ENCODE measurements around the gene TAP2. TPM values are rescaled to one million over a fixed set of nuclear protein-coding genes. Genes with fewer than 3 reads are reported as not detected.

Gene TAP2
- total and polyA plus RNA-seq, 2 experiments from 2014 or later: 4.9 to 102 TPM

GRCh38 chr6:32836873-32837272 is 1.7 kb downstream of the TAP2 start:
- no peaks in the 10 kb centered on the region for H3K27me3 ChIP-seq (ENCODE audit: insufficient read depth)
- H4K20me1 ChIP-seq (replicated peaks; ENCODE audit: insufficient read depth): no peaks in the 10 kb centered on the region
- H2AFZ ChIP-seq: no peak overlapping the region
- no peaks in the 10 kb centered on the region for H3K9me2 ChIP-seq (ENCODE audit: insufficient read depth)
- no peak for DNase-seq (ENCODE audit: low spot score)
- 0 out of 2 replicates have a peak, but pooled peaks cover under 1% of the 10 kb centered on the region for H3K36me3 ChIP-seq (ENCODE audit: insufficient read depth)
- H3F3A ChIP-seq (replicated peaks; ENCODE audit: low read depth): no peaks in the 10 kb centered on the region
- no peak overlapping the region; the same call in 1 of the 2 replicates for H3K4me3 ChIP-seq
- TF ChIP-seq EZH2 (IDR thresholded peaks at IDR 0.05; ENCODE audit: low read depth, unreplicated experiment) (no peak), ZNF462 (CRISPR knock-in tag; IDR thresholded peaks at IDR 0.05) (no peak), ETS1 (IDR thresholded peaks at IDR 0.05) (no peak), ZNF331 (CRISPR knock-in tag; IDR thresholded peaks at IDR 0.05; ENCODE audit: low read depth) (no peak), POLR2AphosphoS5 (IDR thresholded peaks at IDR 0.05; ENCODE audit: low read depth) (no peak), ZNF114 (CRISPR knock-in tag; IDR thresholded peaks at IDR 0.05) (no peak), STAT1 (IDR thresholded peaks at IDR 0.05; ENCODE audit: unreplicated experiment) (no peak), REST (IDR thresholded peaks at IDR 0.05; ENCODE audit: unreplicated experiment) (no peak), EZH2phosphoT487 (IDR thresholded peaks at IDR 0.05; ENCODE audit: unreplicated experiment) (no peak), NANOG (IDR thresholded peaks at IDR 0.05; ENCODE audit: borderline replicate concordance) (no peak), JUNB (IDR thresholded peaks at IDR 0.05; ENCODE audit: unreplicated experiment) (no peak), CREB1 (CRISPR knock-in tag; IDR thresholded peaks at IDR 0.05; ENCODE audit: low read depth) (no peak), CTCF (conservative IDR thresholded peaks at IDR 0.05; ENCODE audit: low read depth in 2 of 2) (no peak)
- H3K4me2 ChIP-seq: peak overlapping the region; percentile 92
- H3K79me2 ChIP-seq (replicated peaks; ENCODE audit: insufficient read depth): no peaks in the 10 kb centered on the region
- peaks cover 10% of the 10 kb centered on the region; the same call in 1 of the 2 replicates for H3K4me1 ChIP-seq (ENCODE audit: insufficient read depth)
- no peak for ATAC-seq
- no peak overlapping the region for H3K27ac Mint-ChIP-seq
- peak overlapping the region; percentile 80 for H3K4me3 Mint-ChIP-seq
- peaks cover 12% of the 10 kb centered on the region for H3K4me1 Mint-ChIP-seq
- H3K9me3 Mint-ChIP-seq: no peaks in the 10 kb centered on the region
- H3K27ac ChIP-seq (ENCODE audit: low read depth): no peak overlapping the region
- H3K27me3 Mint-ChIP-seq (ENCODE audit: insufficient read depth, low read depth, poor library complexity): peaks cover 8% of the 10 kb centered on the region
- peaks cover 14% of the 10 kb centered on the region for H3K36me3 Mint-ChIP-seq (ENCODE audit: low read depth)

Measured in GM23338 (cell line).